Fibroblast of the aortic adventitia (primary cell): Measurements from ENCODE around the gene IL7R. TPM values are rescaled to one million over a fixed set of nuclear protein-coding genes. Genes with fewer than 3 reads are reported as not detected.

Source experiments
- DNase-seq: peaks from one replicate; pipeline ENCODE4 v3.0.0-alpha.2; 2010; ENCODE audit warnings: low read depth
- H3K4me3 ChIP-seq: 2 replicates; pipeline ENCODE4 v1.5.1; 2011; ENCODE audit warnings: low read depth, mild to moderate bottlenecking, control low read depth, low read length, moderate library complexity
- CTCF ChIP-seq: IDR thresholded peaks from 2 replicates; pipeline ENCODE4 v1.5.1; 2011; ENCODE audit warnings: mild to moderate bottlenecking, low read length, control low read depth, inconsistent platforms; ENCODE audit not compliant: insufficient read depth
- total RNA-seq: library from RNA; depleted of rRNA; stranded (reverse); fragments of >200 nt; gene quantifications from 2 replicates; pipeline ENCODE4 v1.2.3, GENCODE V29; 2012; ENCODE audit warnings: low replicate concordance

Gene IL7R
- total RNA-seq, 1 donor, result 0.90 TPM

DNA sequence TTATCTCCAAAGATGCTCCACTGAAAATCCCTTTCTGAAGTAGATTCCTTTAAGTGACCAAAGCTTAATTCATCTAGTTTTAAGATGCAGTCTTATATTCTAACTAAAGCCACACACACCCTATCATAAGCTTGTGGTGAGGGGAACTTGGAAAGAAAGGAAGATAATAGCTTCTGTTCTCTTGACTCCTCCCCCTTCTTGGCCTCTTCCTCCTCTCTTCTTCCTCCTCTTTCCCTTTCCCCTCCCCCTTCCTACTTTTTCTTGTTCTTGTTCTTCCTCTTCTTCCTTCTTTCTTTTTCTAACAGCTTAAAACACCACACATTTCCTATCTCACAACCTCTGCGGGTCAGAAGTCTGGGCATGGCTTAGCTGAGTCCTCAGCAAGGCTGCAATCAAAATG lies 23.5 kb downstream of the IL7R start:
- TF ChIP-seq CTCF, result no peak
- no peak for DNase-seq
- H3K4me3 ChIP-seq, result no peak overlapping the region

- H3K4me3 ChIP-seq, result no peak overlapping the region
- TF ChIP-seq CTCF, result no peak
- DNase-seq, result no peak
These were observed 25.1 kb downstream of the IL7R start for GRCh38 chr5:35881758-35882157.

DNA sequence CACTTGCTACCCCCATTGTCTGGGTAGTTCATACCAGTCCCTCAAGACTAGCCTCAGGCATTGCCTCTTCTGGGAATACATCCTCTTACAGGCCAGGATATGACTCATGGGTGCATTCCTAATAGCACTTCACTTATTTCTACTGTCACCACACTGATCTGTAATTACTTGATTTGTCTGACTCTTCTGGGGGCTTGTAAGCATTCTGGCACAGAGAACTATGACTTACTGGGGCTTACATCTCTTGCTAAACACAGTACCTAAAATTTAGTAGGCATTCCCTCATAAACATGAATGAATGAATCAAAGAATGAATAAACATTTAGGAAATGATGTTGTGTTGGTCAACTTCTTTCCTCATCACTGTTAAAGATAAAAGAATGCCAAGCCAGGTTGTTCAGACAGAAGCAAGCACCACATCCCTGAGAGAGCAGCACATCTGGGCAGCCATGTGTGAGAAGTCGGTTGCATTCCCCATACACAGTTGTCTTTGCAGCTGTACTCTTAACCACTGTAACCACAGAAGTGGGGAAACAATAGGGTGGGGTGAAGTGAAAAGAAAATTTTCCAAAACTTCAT lies 27.6 kb downstream of the IL7R start:
- no peak overlapping the region for H3K4me3 ChIP-seq
- peak; percentile 64 for DNase-seq
- TF ChIP-seq CTCF, result no peak

- no peak overlapping the region for H3K4me3 ChIP-seq
- DNase-seq, result no peak
- no peak for TF ChIP-seq CTCF
These were observed 28.1 kb downstream of the IL7R start for GRCh38 chr5:35884773-35885172.

GRCh38 chr5:35886381-35886780 lies 29.7 kb downstream of the IL7R start:
- DNase-seq, result no peak
- H3K4me3 ChIP-seq, result no peak overlapping the region
- no peak for TF ChIP-seq CTCF

GRCh38 chr5:35887321-35888100 lies 30.8 kb downstream of the IL7R start:
- H3K4me3 ChIP-seq, result no peak overlapping the region
- no peak for DNase-seq
- TF ChIP-seq CTCF, result no peak
